ENCODE data around the gene LCNL1. TPM values are rescaled to one million over a fixed set of nuclear protein-coding genes. Genes with fewer than 3 reads are reported as not detected.
"Not testable (repeated sequence)": the region's sequence is repeated elsewhere in the genome, so short reads cannot be mapped to it uniquely, and the experiment has no call there.

The LCNL1 gene
- total and polyA plus RNA-seq, 4 donors: 0.15 to 2.7 (median 1.4) TPM

DNA sequence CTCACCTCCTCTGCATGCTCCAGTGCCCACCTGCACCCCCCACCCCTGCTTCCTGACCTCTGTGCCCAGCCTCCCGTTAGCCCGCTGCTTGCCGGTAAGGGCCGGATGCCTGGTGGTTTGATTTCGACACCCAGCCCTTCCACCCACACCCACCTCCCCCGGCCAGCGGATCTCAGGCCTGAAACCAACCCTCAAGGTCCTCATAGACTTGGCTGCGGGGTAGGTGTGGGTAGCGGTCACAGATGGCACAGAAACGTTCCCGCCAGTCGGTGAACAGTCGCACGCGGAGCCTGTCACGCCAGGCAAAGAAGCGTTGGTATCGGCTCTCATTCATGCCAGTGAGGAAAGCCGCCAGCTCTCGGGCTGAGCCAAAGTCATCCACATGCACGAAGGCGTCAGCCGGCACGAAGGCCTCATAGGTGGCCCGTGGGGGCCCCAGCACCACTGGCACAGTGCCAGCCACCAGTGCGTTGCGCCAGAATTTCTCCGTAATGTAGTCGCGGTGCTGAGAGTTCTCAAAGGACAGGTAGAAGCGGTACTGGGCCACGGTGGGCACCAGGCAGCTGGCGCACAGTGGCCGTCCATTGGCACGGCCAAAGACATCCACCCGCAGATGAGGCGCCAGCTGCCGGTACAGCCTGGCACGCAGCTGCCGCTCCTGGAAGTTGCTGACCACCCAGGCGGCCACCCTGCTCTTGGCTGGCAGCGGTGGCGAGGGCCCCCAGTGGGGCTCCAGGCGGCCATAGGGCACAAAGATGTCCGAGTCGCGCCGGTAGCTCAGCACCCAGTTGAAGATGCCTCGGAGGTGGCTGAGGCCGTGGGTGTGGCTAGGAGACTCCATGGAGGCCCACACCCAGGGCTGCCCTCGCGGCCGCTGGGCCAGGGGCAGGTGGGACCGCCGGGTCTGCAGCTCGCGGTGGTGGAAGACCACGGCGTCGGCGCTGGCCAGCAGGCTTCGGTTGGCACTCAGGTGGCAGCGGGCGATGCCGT is 48.0 kb downstream of the LCNL1 start:
- DNase-seq: no peak
- no peak for ATAC-seq (ENCODE audit: insufficient read depth, low FRiP score)
- H3K9ac ChIP-seq (ENCODE audit: insufficient read depth in 1 of 2, low read length in 2 of 2): no peak overlapping the region
- peaks cover 0 to 19% (median 4%) of the 10 kb centered on the region in 5 donors for H3K4me1 ChIP-seq (ENCODE audit: control insufficient read depth in 5 of 5, insufficient read depth in 5 of 5, low read length in 5 of 5)
- peaks cover 0 to 3% (median 0%) of the 10 kb centered on the region in 3 donors for H3K27me3 ChIP-seq (ENCODE audit: control insufficient read depth in 3 of 3, insufficient read depth in 3 of 3, low read length in 2 of 3)
- no peaks in the 10 kb centered on the region for H3K9me3 ChIP-seq (ENCODE audit: control insufficient read depth in 4 of 4, insufficient read depth in 3 of 4, low read length in 3 of 4)
- 55 to 75% methylated on average over 65 of the region's 65 CpGs for WGBS, 2 donors
- H3K4me3 ChIP-seq: no peak overlapping the region
- H3K36me3 ChIP-seq (ENCODE audit: control insufficient read depth in 4 of 4, insufficient read depth in 4 of 4, low read length in 4 of 4): no peaks in the 10 kb centered on the region
- peak overlapping the region in 1 of 2 donors; percentile 27 for H3K27ac ChIP-seq (ENCODE audit: low read depth in 1 of 2, low read length in 1 of 2)
- TF ChIP-seq CTCF (IDR thresholded peaks at IDR 0.05; ENCODE audit: control extremely low read depth, extremely low read depth): no peak

GRCh38 chr9:137031904-137032640 is 49.3 kb downstream of the LCNL1 start, which contains the start of gene FUT7:
Gene FUT7, minus strand, starts transcription at chr9:137032088. Its CDS starts 97 bp downstream, at chr9:137031991.
- TF ChIP-seq CTCF (IDR thresholded peaks at IDR 0.05; ENCODE audit: control extremely low read depth, extremely low read depth): no peak
- H3K9me3 ChIP-seq (ENCODE audit: control insufficient read depth in 4 of 4, insufficient read depth in 3 of 4, low read length in 3 of 4): no peaks in the 10 kb centered on the region
- H3K36me3 ChIP-seq (ENCODE audit: control insufficient read depth in 4 of 4, insufficient read depth in 4 of 4, low read length in 4 of 4): no peaks in the 10 kb centered on the region
- peaks cover 0 to 3% (median 0%) of the 10 kb centered on the region in 3 donors for H3K27me3 ChIP-seq (ENCODE audit: control insufficient read depth in 3 of 3, insufficient read depth in 3 of 3, low read length in 2 of 3)
- ATAC-seq (ENCODE audit: insufficient read depth, low FRiP score): no peak
- no peak within 1 kb of the TSS for H3K9ac ChIP-seq (ENCODE audit: insufficient read depth in 1 of 2, low read length in 2 of 2)
- no peak for DNase-seq
- no peak within 1 kb of the TSS for H3K4me3 ChIP-seq
- H3K27ac ChIP-seq (ENCODE audit: low read depth in 1 of 2, low read length in 1 of 2): peak within 1 kb of the TSS in 1 of 2 donors; percentile 27
- H3K4me1 ChIP-seq (ENCODE audit: control insufficient read depth in 5 of 5, insufficient read depth in 5 of 5, low read length in 5 of 5): peaks cover 0 to 18% (median 4%) of the 10 kb centered on the region in 5 donors
- 29 to 54% methylated on average over 16 of the region's 16 CpGs for WGBS, 2 donors

DNA sequence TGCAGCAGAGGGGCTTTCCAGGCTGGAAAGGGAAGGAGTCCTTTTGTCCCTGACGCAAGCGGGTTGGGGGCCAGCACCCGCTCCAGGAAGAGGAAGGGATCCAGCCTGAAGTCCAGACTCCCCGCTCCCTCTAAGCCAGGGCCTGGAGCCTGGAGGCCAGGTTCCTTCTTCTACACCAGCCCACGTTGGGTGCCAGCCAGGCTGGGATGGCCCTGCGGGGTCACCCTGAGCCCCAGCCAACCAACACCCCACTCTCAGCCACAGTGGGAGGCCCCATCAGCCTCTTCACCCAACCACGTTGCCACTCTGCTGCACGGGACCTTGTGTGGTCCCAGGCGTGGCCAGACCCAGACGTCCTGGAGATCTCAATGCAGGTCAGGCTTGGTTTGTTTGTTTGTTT is 50.1 kb downstream of the LCNL1 start:
- WGBS, 2 donors: 32 to 69% methylated on average over 10 of the region's 10 CpGs
- TF ChIP-seq CTCF (IDR thresholded peaks at IDR 0.05; ENCODE audit: control extremely low read depth, extremely low read depth): no peak
- ATAC-seq (ENCODE audit: insufficient read depth, low FRiP score) (no peak), DNase-seq (no peak)
- H3K27ac ChIP-seq (ENCODE audit: low read depth in 1 of 2, low read length in 1 of 2): peak overlapping the region in 1 of 2 donors; percentile 2
- H3K9ac ChIP-seq (ENCODE audit: insufficient read depth in 1 of 2, low read length in 2 of 2): no peak overlapping the region
- peaks cover 0 to 3% (median 0%) of the 10 kb centered on the region in 3 donors for H3K27me3 ChIP-seq (ENCODE audit: control insufficient read depth in 3 of 3, insufficient read depth in 3 of 3, low read length in 2 of 3)
- H3K4me1 ChIP-seq (ENCODE audit: control insufficient read depth in 5 of 5, insufficient read depth in 5 of 5, low read length in 5 of 5): peaks cover 0 to 13% (median 4%) of the 10 kb centered on the region in 5 donors
- H3K9me3 ChIP-seq (ENCODE audit: control insufficient read depth in 4 of 4, insufficient read depth in 3 of 4, low read length in 3 of 4): no peaks in the 10 kb centered on the region
- no peak overlapping the region for H3K4me3 ChIP-seq
- H3K36me3 ChIP-seq (ENCODE audit: control insufficient read depth in 4 of 4, insufficient read depth in 4 of 4, low read length in 4 of 4): peaks cover 0 to 2% (median 0%) of the 10 kb centered on the region in 4 donors

DNA sequence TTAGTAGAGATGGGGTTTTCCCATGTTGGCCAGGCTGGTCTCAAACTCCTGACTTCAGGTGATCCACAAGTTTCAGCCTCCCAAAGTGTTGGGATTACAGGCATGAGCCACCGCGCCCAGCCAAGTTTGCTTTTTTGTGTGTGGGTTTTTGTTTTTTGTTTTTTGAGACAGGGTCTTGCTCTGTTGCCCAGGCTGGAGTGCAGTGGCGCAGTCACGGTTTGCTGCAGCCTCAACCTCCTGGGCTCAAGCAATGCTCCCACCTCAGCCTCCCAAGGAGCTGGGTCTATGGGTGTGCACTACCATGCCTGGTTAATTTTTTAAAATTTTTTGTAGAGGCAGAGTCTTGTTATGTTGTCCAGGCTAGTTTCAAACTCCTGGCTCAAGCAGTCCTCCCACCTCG is 50.7 kb downstream of the LCNL1 start:
- not testable (repeated sequence) for DNase-seq; H3K9me3 ChIP-seq (ENCODE audit: control insufficient read depth in 4 of 4, insufficient read depth in 3 of 4, low read length in 3 of 4); H3K4me3 ChIP-seq; H3K27me3 ChIP-seq (ENCODE audit: control insufficient read depth in 3 of 3, insufficient read depth in 3 of 3, low read length in 2 of 3); H3K27ac ChIP-seq (ENCODE audit: low read depth in 1 of 2, low read length in 1 of 2); H3K36me3 ChIP-seq (ENCODE audit: control insufficient read depth in 4 of 4, insufficient read depth in 4 of 4, low read length in 4 of 4); ATAC-seq (ENCODE audit: insufficient read depth, low FRiP score)
- peaks cover 0 to 12% (median 3%) of the 10 kb centered on the region in 5 donors for H3K4me1 ChIP-seq (ENCODE audit: control insufficient read depth in 5 of 5, insufficient read depth in 5 of 5, low read length in 5 of 5)
- WGBS, 2 donors: 72 to 89% methylated on average over 5 of the region's 5 CpGs
- H3K9ac ChIP-seq (ENCODE audit: insufficient read depth in 1 of 2, low read length in 2 of 2): peak overlapping the region in 1 of 2 donors; percentile 9
